ENCODE data around the gene FXYD6.
"Not testable (repeated sequence)": the region's sequence is repeated elsewhere in the genome, so short reads cannot be mapped to it uniquely, and the experiment has no call there.

The FXYD6 gene, protein sequence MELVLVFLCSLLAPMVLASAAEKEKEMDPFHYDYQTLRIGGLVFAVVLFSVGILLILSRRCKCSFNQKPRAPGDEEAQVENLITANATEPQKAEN

GRCh38 chr11:117876341-117877119, at the start of gene FXYD6:
Gene FXYD6 (minus strand): TSS chr11:117876658. CDS start chr11:117842776, 33,882 bp downstream.
- FAIRE-seq (no peak), DNase-seq (ENCODE audit: insufficient read length, low spot score) (peak; percentile 69)

DNA sequence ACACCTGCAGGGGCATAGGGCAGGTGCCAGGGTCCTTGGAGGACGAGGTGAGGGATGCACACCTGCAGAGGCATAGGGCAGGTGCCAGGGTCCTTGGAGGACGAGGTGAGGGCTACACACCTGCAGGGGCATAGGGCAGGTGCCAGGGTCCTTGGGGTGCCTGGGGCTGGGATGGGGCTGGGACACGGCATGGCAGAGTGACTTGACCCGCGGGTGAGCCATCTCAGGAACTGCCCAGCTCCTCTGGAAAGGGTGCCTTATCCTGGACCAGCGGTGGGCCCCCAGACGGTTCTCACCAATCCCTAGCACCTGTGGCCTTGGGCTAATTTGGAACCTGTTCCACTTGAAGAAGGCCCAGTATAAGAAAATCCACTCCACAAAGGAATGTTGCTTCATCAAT, 49.7 kb upstream of the FXYD6 start:
- DNase-seq (ENCODE audit: insufficient read length, low spot score); FAIRE-seq: not testable (repeated sequence)

- FAIRE-seq: no peak
- no peak for DNase-seq (ENCODE audit: insufficient read length, low spot score)
Measured at GRCh38 chr11:117925198-117925925, 48.9 kb upstream of the FXYD6 start.

DNA sequence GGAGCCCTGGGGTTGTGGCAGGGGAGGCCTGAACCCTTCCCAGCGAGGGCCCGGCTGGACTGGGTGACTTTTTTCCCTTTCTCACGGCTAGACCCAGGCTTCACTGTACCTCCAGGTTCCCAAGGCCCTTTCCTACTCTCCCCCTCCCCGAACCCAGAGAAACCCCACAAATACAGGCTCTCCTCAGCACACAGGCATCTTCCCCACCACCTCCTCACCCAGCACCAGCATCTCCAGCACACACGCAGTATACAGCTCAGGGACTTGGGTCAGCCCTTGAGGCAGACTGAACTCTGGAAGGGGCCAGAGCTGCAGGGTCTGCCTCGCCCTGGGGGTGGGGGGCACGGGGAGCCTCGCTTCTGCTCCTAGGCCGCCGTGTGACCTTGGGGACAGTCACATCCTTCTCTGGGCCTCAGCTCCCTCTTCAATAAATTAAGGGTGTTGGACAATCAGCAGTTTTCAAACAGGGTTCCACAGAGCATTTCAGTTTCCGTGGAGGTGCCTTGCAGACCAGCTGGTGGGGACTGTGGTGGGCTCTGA, 48.2 kb upstream of the FXYD6 start:
- DNase-seq (ENCODE audit: insufficient read length, low spot score) (no peak), FAIRE-seq (no peak)

DNA sequence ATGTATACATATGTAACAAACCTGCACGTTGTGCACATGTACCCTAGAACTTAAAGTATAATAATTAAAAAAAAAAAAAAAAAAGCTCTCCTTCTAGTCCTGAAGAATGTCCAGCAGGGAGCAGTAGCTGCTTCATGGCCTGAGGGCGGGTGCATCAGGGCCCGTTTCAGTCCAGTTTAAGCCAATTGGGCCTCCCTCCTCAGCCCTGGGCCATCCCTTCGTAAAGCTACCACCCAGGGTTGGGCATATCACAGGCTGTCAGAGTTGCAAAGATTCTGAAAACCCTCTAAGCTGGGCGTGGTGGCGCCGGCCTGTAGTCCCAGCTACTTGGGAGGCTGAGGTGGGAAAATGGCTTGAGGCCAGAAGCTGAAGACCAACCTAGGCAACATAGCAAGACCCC, 47.3 kb upstream of the FXYD6 start:
- DNase-seq (ENCODE audit: insufficient read length, low spot score): no peak
- FAIRE-seq: no peak

- no peak for DNase-seq (ENCODE audit: insufficient read length, low spot score)
- no peak for FAIRE-seq
Measured at GRCh38 chr11:117923275-117923674, 46.8 kb upstream of the FXYD6 start.

GRCh38 chr11:117921893-117922292, 45.4 kb upstream of the FXYD6 start:
- DNase-seq (ENCODE audit: insufficient read length, low spot score) (no peak), FAIRE-seq (no peak)

DNA sequence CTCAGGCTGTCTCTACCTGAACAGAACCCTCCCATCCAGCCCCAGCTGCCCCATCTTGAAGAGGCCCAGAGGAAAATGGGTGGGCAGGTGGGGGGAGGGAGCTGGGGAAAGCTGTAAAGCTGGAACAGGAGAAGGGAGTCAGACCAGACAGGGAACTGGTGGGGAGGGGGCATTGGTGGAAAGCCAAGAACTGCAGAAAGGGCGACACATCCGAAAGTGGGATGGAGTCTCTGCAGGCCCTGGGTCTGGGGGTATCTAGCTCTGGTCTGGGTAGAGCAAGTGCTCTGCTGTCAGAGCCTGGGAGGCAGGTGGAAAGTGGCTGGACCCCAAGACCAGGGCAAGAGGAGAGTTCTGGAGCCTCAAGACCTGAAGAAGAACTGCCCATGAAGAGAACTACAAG, 45.0 kb upstream of the FXYD6 start:
- FAIRE-seq (no peak), DNase-seq (ENCODE audit: insufficient read length, low spot score) (no peak)

- FAIRE-seq (no peak), DNase-seq (ENCODE audit: insufficient read length, low spot score) (no peak)
Measured at GRCh38 chr11:117919781-117920221, 43.3 kb upstream of the FXYD6 start.

DNA sequence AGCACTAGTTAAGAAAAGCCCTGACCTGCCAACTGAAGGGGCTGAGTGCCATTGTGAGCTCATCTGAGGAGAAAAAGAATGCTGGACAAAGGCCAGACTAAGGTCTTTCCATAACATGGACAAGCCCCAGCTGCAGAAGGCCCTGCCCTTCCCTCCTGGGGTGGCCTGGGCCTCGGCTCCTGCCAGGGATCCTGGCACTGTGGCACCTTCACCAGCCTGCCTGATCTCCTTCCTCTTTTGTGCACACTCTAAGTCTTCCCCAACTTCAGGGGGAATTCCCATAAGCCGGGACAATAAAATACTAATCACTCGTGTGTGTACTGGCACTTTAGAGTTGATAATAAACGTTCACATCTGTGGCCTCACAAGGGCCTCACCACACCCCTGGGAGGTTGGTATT, 42.9 kb upstream of the FXYD6 start:
- DNase-seq (ENCODE audit: insufficient read length, low spot score) (no peak), FAIRE-seq (no peak)

GRCh38 chr11:117918366-117919255, 42.2 kb upstream of the FXYD6 start:
- FAIRE-seq (no peak), DNase-seq (ENCODE audit: insufficient read length, low spot score) (no peak)

DNA sequence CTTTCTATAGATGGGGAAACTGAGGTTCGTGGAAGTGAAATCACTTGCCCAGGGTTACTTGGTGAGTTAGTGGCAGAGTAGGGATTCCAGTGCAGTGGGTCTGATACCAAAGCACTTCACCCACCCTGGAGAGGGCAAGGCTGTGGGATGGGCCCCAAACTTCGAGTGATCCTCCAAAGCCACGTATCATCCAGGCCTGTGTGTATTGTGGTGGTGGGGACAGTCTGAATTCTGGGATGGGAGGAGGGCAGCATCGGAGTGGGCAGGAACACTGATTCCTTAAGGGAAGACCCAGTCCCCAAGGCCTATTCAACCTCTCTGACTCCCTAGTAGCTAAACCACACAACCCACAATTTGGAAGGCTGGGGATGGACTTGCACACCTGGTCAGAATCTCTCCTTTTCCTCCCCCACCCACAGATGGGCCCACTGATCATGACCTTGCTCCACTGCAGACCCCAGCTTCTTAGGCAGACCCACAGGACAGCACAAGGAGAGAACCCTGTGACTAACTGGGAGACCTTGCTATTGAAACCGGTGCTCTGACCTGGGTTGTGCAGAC, 41.2 kb upstream of the FXYD6 start:
- DNase-seq (ENCODE audit: insufficient read length, low spot score) (no peak), FAIRE-seq (no peak)

DNA sequence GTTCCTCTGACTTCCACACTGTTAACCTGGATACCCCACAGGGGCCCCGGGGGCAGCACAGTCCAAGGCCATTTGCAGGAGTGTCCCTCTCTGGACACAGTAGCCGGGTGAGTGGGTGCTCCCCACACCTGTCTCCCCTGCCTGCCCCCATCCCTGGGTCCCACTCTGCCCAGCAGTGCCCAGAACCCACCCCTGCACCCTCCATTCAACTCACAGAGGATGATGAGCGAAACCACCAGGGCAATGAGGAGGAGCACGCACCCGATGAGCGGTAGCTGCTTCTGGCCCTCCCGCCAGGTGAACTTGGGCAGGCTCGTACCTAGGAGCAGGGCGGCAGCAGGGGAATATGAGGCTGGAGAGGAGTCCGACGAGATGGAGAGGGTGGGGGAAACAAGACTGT, 40.5 kb upstream of the FXYD6 start:
- FAIRE-seq: no peak

GRCh38 chr11:117915672-117916235, 39.3 kb upstream of the FXYD6 start:
- FAIRE-seq: no peak
- no peak for DNase-seq (ENCODE audit: insufficient read length, low spot score)

More for the DNA sequence above, 40.5 kb upstream of the FXYD6 start:
- no peak for DNase-seq (ENCODE audit: insufficient read length, low spot score)

GRCh38 chr11:117914991-117915618, 38.6 kb upstream of the FXYD6 start:
- no peak for FAIRE-seq
- no peak for DNase-seq (ENCODE audit: insufficient read length, low spot score)

DNA sequence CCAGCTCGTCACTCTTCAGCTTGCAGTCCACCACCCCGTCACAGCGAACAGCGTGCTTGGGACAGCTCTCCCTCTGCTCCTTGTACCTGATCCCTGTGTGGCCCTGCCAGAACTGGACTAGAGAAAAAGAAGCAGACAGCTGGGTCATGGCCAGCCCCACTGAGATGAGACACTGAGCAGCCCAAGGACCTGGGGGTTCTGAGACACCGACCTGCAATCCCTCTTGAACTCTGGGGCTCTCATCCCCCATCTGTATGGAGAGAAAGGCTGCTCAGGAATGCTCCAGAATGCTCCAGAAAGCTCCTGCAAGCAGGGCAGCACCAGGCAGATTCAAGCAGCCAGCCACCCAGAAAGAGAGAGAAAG, 37.9 kb upstream of the FXYD6 start:
- DNase-seq (ENCODE audit: insufficient read length, low spot score) (no peak), FAIRE-seq (no peak)

- FAIRE-seq: peak; percentile 74
- no peak for DNase-seq (ENCODE audit: insufficient read length, low spot score)
Measured at GRCh38 chr11:117913736-117914397, 37.4 kb upstream of the FXYD6 start.

- FAIRE-seq: no peak
- no peak for DNase-seq (ENCODE audit: insufficient read length, low spot score)
Measured at GRCh38 chr11:117912497-117912896, 36.0 kb upstream of the FXYD6 start.

- FAIRE-seq (no peak), DNase-seq (ENCODE audit: insufficient read length, low spot score) (no peak)
Measured at GRCh38 chr11:117911694-117912093, 35.2 kb upstream of the FXYD6 start.
